GM10266 (cell line): ENCODE measurements around the gene ABCB11.

Source experiments
- DNase-seq: peaks from one replicate; pipeline ENCODE4 v3.0.0; 2012; ENCODE audit errors: extremely low spot score
- CTCF ChIP-seq: IDR thresholded peaks from 2 replicates; pipeline ENCODE4 v1.5.1; 2012; ENCODE audit warnings: mild to moderate bottlenecking, low read depth; ENCODE audit not compliant: control insufficient read depth, insufficient read depth; ENCODE audit errors: missing control alignments

Gene ABCB11

GRCh38 chr2:169029341-169029740, 1.8 kb downstream of the ABCB11 start:
- DNase-seq: no peak
- TF ChIP-seq CTCF: no peak

GRCh38 chr2:169027234-169027633, 3.9 kb downstream of the ABCB11 start:
- DNase-seq: no peak
- TF ChIP-seq CTCF: no peak

GRCh38 chr2:169026056-169026455, 5.1 kb downstream of the ABCB11 start:
- no peak for TF ChIP-seq CTCF

GRCh38 chr2:169023161-169023560, 8.0 kb downstream of the ABCB11 start:
- no peak for DNase-seq
- TF ChIP-seq CTCF: no peak

More at GRCh38 chr2:169026056-169026455, 5.1 kb downstream of the ABCB11 start:
- DNase-seq: no peak

GRCh38 chr2:169018390-169018789, 12.7 kb downstream of the ABCB11 start:
- DNase-seq: no peak
- TF ChIP-seq CTCF: no peak

DNA sequence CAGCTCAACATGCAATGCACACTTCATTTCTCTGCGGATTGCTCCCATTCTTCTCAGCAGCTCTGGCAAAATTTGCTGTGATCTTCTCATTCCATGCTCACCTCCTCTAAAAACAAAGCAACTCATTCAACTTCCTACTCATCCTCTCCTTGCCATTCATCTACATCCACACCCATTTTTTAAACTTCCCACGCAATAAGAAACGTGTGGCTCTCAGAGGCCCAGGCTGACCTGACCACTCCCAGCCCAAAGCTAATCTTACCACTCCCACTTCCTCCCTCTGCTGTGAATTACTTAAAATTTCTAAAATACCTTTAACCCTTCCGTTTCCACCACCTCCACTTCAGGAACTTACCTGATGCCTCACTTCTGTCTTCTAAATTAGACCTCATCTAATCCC, 15.2 kb downstream of the ABCB11 start:
- TF ChIP-seq CTCF: no peak
- DNase-seq: no peak

GRCh38 chr2:169014780-169015179, 16.3 kb downstream of the ABCB11 start:
- no peak for DNase-seq

More at GRCh38 chr2:169014780-169015179, 16.3 kb downstream of the ABCB11 start:
- no peak for TF ChIP-seq CTCF
